ENCODE results near the gene ABHD12. TPM values are rescaled to one million over a fixed set of nuclear protein-coding genes. Genes with fewer than 3 reads are reported as not detected.

Gene ABHD12
- total and polyA plus RNA-seq, 2 donors (not counting 1 experiment from before 2014, with no cell fraction given): 9.6 to 28.3 TPM

GRCh38 chr20:25321262-25321831 lies 69.3 kb downstream of the ABHD12 start:
- ATAC-seq (ENCODE audit: low read depth) (no peak), DNase-seq (no peak)
- Mint-ChIP-seq H3K27me3 (no peaks in the 10 kb centered on the region), H3K9me3 (ENCODE audit: insufficient read depth) (no peaks in the 10 kb centered on the region), H3K4me3 (no peak overlapping the region), H3K4me1 (peaks cover 43% of the 10 kb centered on the region), H3K27ac (peak overlapping the region; percentile 64)
- no peak overlapping the region for H3K27ac ChIP-seq (ENCODE audit: low read length in 2 of 2)
- H3K36me3 ChIP-seq (replicated peaks in 1 of 2; ENCODE audit: control extremely low read depth in 1 of 2, control insufficient read depth in 1 of 2, extremely low read depth in 1 of 2, insufficient read depth in 2 of 2, low read length in 1 of 2): peaks cover 1 to 6% of the 10 kb centered on the region in 2 experiments
- CTCF ChIA-PET: interaction anchor here (1.1 to 1.3 kb wide), 2 partner anchors 26 to 78 kb away, joined by 3 to 7 read pairs; no protein-coding TSS in a partner anchor
- peaks cover 9% of the 10 kb centered on the region for H3K79me2 ChIP-seq (ENCODE audit: control insufficient read depth, insufficient read depth, low read length)
- TF ChIP-seq CTCF (IDR thresholded peaks at IDR 0.05) (no peak), EZH2 (IDR thresholded peaks at IDR 0.05; ENCODE audit: borderline replicate concordance, insufficient read depth, low read depth, low read length, poor library complexity, severe bottlenecking) (no peak)
- intact Hi-C loops (cut with micrococcal nuclease): no loop called here
- no peaks in the 10 kb centered on the region for H3K27me3 ChIP-seq (replicated peaks in 1 of 4; ENCODE audit: control extremely low read depth in 1 of 4, control insufficient read depth in 3 of 4, insufficient read depth in 4 of 4, low read length in 3 of 4)
- H4K20me1 ChIP-seq (ENCODE audit: control insufficient read depth, insufficient read depth, low read length, poor library complexity, severe bottlenecking): no peaks in the 10 kb centered on the region
- POLR2A ChIA-PET: no interaction called here
- no peak overlapping the region for H2AFZ ChIP-seq (ENCODE audit: insufficient read depth, low read depth, low read length, poor library complexity, severe bottlenecking)
- no peak overlapping the region for H3K9ac ChIP-seq (ENCODE audit: low read length)
- 100% methylated on average over 1 of the region's 5 CpGs for WGBS (ENCODE audit: insufficient coverage)
- H3K4me1 ChIP-seq (ENCODE audit: control insufficient read depth in 2 of 2, insufficient read depth in 2 of 2, low read length in 2 of 2): peaks cover 17 to 27% of the 10 kb centered on the region in 2 donors
- H3K4me3 ChIP-seq (ENCODE audit: control extremely low read depth in 1 of 5, extremely low read depth in 1 of 5, insufficient read depth in 1 of 5, low read depth in 2 of 5, low read length in 4 of 5): no peak overlapping the region
- no peaks in the 10 kb centered on the region for H3K9me3 ChIP-seq (ENCODE audit: control extremely low read depth in 1 of 3, control insufficient read depth in 2 of 3, insufficient read depth in 1 of 3, low read length in 2 of 3)
- H3K4me2 ChIP-seq (replicated peaks; ENCODE audit: low read depth, low read length, poor library complexity, severe bottlenecking): no peak overlapping the region

GRCh38 chr20:25320035-25320800 lies 70.4 kb downstream of the ABHD12 start:
- H4K20me1 ChIP-seq (ENCODE audit: control insufficient read depth, insufficient read depth, low read length, poor library complexity, severe bottlenecking): no peaks in the 10 kb centered on the region
- POLR2A ChIA-PET: no interaction called here
- H3K79me2 ChIP-seq (ENCODE audit: control insufficient read depth, insufficient read depth, low read length): peaks cover 9% of the 10 kb centered on the region
- no peak overlapping the region for H3K9ac ChIP-seq (ENCODE audit: low read length)
- DNase-seq: no peak
- Mint-ChIP-seq H3K27me3 (no peaks in the 10 kb centered on the region), H3K9me3 (ENCODE audit: insufficient read depth) (no peaks in the 10 kb centered on the region), H3K4me3 (no peak overlapping the region), H3K27ac (peak overlapping the region; percentile 93), H3K4me1 (peaks cover 43% of the 10 kb centered on the region)
- intact Hi-C loops (cut with micrococcal nuclease): no loop called here
- H3K4me2 ChIP-seq (replicated peaks; ENCODE audit: low read depth, low read length, poor library complexity, severe bottlenecking): no peak overlapping the region
- CTCF ChIA-PET: interaction anchor here (1.3 to 1.9 kb wide), 2 partner anchors 25 to 79 kb away, joined by 3 to 21 read pairs; no protein-coding TSS in a partner anchor
- ATAC-seq (ENCODE audit: low read depth): no peak
- H3K4me3 ChIP-seq (ENCODE audit: control extremely low read depth in 1 of 5, extremely low read depth in 1 of 5, insufficient read depth in 1 of 5, low read depth in 2 of 5, low read length in 4 of 5): no peak overlapping the region
- no peaks in the 10 kb centered on the region for H3K27me3 ChIP-seq (replicated peaks in 1 of 4; ENCODE audit: control extremely low read depth in 1 of 4, control insufficient read depth in 3 of 4, insufficient read depth in 4 of 4, low read length in 3 of 4)
- TF ChIP-seq CTCF (IDR thresholded peaks at IDR 0.05) (no peak), EZH2 (IDR thresholded peaks at IDR 0.05; ENCODE audit: borderline replicate concordance, insufficient read depth, low read depth, low read length, poor library complexity, severe bottlenecking) (no peak)
- no peak overlapping the region for H2AFZ ChIP-seq (ENCODE audit: insufficient read depth, low read depth, low read length, poor library complexity, severe bottlenecking)
- peaks cover 17 to 27% of the 10 kb centered on the region in 2 donors for H3K4me1 ChIP-seq (ENCODE audit: control insufficient read depth in 2 of 2, insufficient read depth in 2 of 2, low read length in 2 of 2)
- 99% methylated on average over 9 of the region's 13 CpGs for WGBS (ENCODE audit: insufficient coverage)
- H3K27ac ChIP-seq (ENCODE audit: low read length in 2 of 2): no peak overlapping the region
- H3K9me3 ChIP-seq (ENCODE audit: control extremely low read depth in 1 of 3, control insufficient read depth in 2 of 3, insufficient read depth in 1 of 3, low read length in 2 of 3): no peaks in the 10 kb centered on the region
- H3K36me3 ChIP-seq (replicated peaks in 1 of 2; ENCODE audit: control extremely low read depth in 1 of 2, control insufficient read depth in 1 of 2, extremely low read depth in 1 of 2, insufficient read depth in 2 of 2, low read length in 1 of 2): peaks cover under 1 to 6% of the 10 kb centered on the region in 2 experiments
